ENCODE results near the gene FGF6.

DNA sequence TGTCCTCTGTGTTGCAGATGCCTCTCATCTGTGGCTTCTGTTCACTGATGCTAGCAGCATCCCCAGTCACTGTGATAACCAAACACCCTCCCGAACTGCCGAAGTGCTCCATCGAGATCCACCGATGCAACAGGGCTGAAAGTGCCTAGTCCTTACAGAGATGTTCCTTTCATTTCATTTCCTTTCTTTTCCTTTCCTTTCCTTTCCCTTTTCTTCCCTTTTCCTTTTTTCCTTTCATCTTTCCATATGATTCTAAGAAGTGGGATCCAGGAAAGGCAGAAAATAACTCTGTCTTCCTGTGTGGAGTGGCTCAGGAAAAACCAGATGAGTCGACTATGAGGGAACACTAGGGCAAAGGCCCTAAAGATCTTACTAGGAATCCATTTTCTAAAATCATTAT is 26.7 kb downstream of the FGF6 start:
- TF ChIP-seq, protein P1, sequence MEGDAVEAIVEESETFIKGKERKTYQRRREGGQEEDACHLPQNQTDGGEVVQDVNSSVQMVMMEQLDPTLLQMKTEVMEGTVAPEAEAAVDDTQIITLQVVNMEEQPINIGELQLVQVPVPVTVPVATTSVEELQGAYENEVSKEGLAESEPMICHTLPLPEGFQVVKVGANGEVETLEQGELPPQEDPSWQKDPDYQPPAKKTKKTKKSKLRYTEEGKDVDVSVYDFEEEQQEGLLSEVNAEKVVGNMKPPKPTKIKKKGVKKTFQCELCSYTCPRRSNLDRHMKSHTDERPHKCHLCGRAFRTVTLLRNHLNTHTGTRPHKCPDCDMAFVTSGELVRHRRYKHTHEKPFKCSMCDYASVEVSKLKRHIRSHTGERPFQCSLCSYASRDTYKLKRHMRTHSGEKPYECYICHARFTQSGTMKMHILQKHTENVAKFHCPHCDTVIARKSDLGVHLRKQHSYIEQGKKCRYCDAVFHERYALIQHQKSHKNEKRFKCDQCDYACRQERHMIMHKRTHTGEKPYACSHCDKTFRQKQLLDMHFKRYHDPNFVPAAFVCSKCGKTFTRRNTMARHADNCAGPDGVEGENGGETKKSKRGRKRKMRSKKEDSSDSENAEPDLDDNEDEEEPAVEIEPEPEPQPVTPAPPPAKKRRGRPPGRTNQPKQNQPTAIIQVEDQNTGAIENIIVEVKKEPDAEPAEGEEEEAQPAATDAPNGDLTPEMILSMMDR (conservative IDR thresholded peaks at IDR 0.05; ENCODE audit: low read depth in 2 of 2) = no peak
- TF ChIP-seq, protein P2, sequence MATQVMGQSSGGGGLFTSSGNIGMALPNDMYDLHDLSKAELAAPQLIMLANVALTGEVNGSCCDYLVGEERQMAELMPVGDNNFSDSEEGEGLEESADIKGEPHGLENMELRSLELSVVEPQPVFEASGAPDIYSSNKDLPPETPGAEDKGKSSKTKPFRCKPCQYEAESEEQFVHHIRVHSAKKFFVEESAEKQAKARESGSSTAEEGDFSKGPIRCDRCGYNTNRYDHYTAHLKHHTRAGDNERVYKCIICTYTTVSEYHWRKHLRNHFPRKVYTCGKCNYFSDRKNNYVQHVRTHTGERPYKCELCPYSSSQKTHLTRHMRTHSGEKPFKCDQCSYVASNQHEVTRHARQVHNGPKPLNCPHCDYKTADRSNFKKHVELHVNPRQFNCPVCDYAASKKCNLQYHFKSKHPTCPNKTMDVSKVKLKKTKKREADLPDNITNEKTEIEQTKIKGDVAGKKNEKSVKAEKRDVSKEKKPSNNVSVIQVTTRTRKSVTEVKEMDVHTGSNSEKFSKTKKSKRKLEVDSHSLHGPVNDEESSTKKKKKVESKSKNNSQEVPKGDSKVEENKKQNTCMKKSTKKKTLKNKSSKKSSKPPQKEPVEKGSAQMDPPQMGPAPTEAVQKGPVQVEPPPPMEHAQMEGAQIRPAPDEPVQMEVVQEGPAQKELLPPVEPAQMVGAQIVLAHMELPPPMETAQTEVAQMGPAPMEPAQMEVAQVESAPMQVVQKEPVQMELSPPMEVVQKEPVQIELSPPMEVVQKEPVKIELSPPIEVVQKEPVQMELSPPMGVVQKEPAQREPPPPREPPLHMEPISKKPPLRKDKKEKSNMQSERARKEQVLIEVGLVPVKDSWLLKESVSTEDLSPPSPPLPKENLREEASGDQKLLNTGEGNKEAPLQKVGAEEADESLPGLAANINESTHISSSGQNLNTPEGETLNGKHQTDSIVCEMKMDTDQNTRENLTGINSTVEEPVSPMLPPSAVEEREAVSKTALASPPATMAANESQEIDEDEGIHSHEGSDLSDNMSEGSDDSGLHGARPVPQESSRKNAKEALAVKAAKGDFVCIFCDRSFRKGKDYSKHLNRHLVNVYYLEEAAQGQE (IDR thresholded peaks at IDR 0.05; ENCODE audit: unreplicated experiment) = no peak
- no peak for TF ChIP-seq CREB1 (CRISPR knock-in tag; IDR thresholded peaks at IDR 0.05; ENCODE audit: low read depth)
- TF ChIP-seq, protein P3, sequence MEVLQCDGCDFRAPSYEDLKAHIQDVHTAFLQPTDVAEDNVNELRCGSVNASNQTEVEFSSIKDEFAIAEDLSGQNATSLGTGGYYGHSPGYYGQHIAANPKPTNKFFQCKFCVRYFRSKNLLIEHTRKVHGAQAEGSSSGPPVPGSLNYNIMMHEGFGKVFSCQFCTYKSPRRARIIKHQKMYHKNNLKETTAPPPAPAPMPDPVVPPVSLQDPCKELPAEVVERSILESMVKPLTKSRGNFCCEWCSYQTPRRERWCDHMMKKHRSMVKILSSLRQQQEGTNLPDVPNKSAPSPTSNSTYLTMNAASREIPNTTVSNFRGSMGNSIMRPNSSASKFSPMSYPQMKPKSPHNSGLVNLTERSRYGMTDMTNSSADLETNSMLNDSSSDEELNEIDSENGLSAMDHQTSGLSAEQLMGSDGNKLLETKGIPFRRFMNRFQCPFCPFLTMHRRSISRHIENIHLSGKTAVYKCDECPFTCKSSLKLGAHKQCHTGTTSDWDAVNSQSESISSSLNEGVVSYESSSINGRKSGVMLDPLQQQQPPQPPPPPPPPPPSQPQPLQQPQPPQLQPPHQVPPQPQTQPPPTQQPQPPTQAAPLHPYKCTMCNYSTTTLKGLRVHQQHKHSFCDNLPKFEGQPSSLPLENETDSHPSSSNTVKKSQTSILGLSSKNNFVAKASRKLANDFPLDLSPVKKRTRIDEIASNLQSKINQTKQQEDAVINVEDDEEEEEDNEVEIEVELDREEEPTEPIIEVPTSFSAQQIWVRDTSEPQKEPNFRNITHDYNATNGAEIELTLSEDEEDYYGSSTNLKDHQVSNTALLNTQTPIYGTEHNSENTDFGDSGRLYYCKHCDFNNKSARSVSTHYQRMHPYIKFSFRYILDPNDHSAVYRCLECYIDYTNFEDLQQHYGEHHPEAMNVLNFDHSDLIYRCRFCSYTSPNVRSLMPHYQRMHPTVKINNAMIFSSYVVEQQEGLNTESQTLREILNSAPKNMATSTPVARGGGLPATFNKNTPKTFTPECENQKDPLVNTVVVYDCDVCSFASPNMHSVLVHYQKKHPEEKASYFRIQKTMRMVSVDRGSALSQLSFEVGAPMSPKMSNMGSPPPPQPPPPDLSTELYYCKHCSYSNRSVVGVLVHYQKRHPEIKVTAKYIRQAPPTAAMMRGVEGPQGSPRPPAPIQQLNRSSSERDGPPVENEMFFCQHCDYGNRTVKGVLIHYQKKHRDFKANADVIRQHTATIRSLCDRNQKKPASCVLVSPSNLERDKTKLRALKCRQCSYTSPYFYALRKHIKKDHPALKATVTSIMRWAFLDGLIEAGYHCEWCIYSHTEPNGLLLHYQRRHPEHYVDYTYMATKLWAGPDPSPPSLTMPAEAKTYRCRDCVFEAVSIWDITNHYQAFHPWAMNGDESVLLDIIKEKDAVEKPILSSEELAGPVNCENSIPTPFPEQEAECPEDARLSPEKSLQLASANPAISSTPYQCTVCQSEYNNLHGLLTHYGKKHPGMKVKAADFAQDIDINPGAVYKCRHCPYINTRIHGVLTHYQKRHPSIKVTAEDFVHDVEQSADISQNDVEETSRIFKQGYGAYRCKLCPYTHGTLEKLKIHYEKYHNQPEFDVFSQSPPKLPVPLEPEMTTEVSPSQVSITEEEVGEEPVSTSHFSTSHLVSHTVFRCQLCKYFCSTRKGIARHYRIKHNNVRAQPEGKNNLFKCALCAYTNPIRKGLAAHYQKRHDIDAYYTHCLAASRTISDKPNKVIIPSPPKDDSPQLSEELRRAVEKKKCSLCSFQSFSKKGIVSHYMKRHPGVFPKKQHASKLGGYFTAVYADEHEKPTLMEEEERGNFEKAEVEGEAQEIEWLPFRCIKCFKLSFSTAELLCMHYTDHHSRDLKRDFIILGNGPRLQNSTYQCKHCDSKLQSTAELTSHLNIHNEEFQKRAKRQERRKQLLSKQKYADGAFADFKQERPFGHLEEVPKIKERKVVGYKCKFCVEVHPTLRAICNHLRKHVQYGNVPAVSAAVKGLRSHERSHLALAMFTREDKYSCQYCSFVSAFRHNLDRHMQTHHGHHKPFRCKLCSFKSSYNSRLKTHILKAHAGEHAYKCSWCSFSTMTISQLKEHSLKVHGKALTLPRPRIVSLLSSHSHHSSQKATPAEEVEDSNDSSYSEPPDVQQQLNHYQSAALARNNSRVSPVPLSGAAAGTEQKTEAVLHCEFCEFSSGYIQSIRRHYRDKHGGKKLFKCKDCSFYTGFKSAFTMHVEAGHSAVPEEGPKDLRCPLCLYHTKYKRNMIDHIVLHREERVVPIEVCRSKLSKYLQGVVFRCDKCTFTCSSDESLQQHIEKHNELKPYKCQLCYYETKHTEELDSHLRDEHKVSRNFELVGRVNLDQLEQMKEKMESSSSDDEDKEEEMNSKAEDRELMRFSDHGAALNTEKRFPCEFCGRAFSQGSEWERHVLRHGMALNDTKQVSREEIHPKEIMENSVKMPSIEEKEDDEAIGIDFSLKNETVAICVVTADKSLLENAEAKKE (CRISPR knock-in tag; IDR thresholded peaks at IDR 0.05) = no peak

Data from GM23338 (cell line).